GM12878 (cell line): ENCODE measurements around the gene PANX2. TPM values are rescaled to one million over a fixed set of nuclear protein-coding genes. Genes with fewer than 3 reads are reported as not detected.
A peak's percentile ranks its signal among the peaks of the same experiment; 100 is the strongest.

Source experiments
- ATAC-seq: fragments of 200-7000 bp; cut with Tn5 transposase; 3 replicates; pipeline ENCODE4 v1.9.1; 2020; ENCODE audit warnings: mild to moderate bottlenecking, moderate library complexity
- BruUV-seq: library from RNA; stranded (reverse); fragments of 400-500 nt; replicated peaks from 2 replicates; lab custom pipeline; 2021; lab: Mats Ljungman, UMichigan
- CTCF ChIA-PET: fragments of 300-600 bp; sonication (Branson Sonifier 250); formaldehyde crosslinking; extraction: SDS; loops from one replicate; lab custom pipeline; 2021; ENCODE audit warnings: inconsistent platforms; lab: Yijun Ruan, JAX
- POLR2A ChIA-PET: fragments of 350-600 bp; formaldehyde crosslinking; extraction: SDS; loops from one replicate; lab custom pipeline; 2021; ENCODE audit warnings: inconsistent platforms; lab: Charles Lee
- RAD21 ChIA-PET: fragments of 300-600 bp; sonication (Branson Sonifier 250); formaldehyde crosslinking; loops from one replicate; lab custom pipeline; 2023; ENCODE audit warnings: antibody characterized with exemption; ENCODE audit not compliant: unreplicated experiment; lab: Charles Lee
- SMC1A ChIA-PET: fragments of 300-600 bp; sonication (Branson Sonifier 250); formaldehyde crosslinking; loops from one replicate; lab custom pipeline; 2023; ENCODE audit not compliant: unreplicated experiment, uncharacterized antibody; lab: Charles Lee
- DNase-seq: peaks from one replicate; pipeline ENCODE4 v3.0.0-alpha.2; 2011; ENCODE audit warnings: low read depth, low spot score
- FAIRE-seq: peaks from 3 replicates; lab custom pipeline; 2011; peaks lifted over from hg19 to GRCh38; lab: Jason Lieb, UNC
- H2AFZ ChIP-seq: 2 replicates; pipeline ENCODE4 v1.6.0; 2011; ENCODE audit warnings: low read depth, low read length, control low read depth; ENCODE audit not compliant: control insufficient read depth
- H3K27ac ChIP-seq: 2 replicates; pipeline ENCODE4 v1.5.1; 2011; ENCODE audit warnings: control low read depth; ENCODE audit not compliant: control insufficient read depth, insufficient read depth
- H3K27me3 ChIP-seq, 2 experiments: replicated peaks in 1 of 2; 2 replicates each; pipeline versions ENCODE4 v1.6.0 to v1.6.1; 2011; ENCODE audit warnings: low read length in 1 of 2; ENCODE audit not compliant: control insufficient read depth in 2 of 2, insufficient read depth in 2 of 2
- H3K36me3 ChIP-seq, 2 experiments: 2 replicates each; pipeline ENCODE4 v1.5.1; 2011; ENCODE audit warnings: low read length in 1 of 2; ENCODE audit not compliant: control insufficient read depth in 2 of 2, insufficient read depth in 2 of 2
- H3K4me1 ChIP-seq: 2 replicates; pipeline ENCODE4 v1.6.1; 2011; ENCODE audit warnings: mild to moderate bottlenecking, low read length, moderate library complexity, mixed read lengths; ENCODE audit not compliant: control insufficient read depth, insufficient read depth
- H3K4me2 ChIP-seq: 2 replicates; pipeline ENCODE4 v1.6.0; 2011; ENCODE audit warnings: control low read depth; ENCODE audit not compliant: control insufficient read depth, insufficient read depth
- H3K4me3 ChIP-seq: fragments of 200-600 bp; sonication (generic); 2 replicates; pipeline ENCODE4 v1.5.1; 2016
- H3K79me2 ChIP-seq: 2 replicates; pipeline ENCODE4 v1.6.0; 2011; ENCODE audit warnings: low read length; ENCODE audit not compliant: control insufficient read depth, insufficient read depth
- H3K9ac ChIP-seq: 2 replicates; pipeline ENCODE4 v1.8.0; 2011; ENCODE audit warnings: low read length, control low read depth, mixed read lengths; ENCODE audit not compliant: control insufficient read depth, insufficient read depth
- H3K9me3 ChIP-seq: replicated peaks from 3 replicates; pipeline ENCODE4 v1.5.1; 2011; ENCODE audit warnings: mild to moderate bottlenecking, low read length; ENCODE audit not compliant: control insufficient read depth, insufficient read depth
- H4K20me1 ChIP-seq: 2 replicates; pipeline ENCODE4 v1.6.0; 2011; ENCODE audit not compliant: control insufficient read depth, insufficient read depth
- POLR2A ChIP-seq: IDR thresholded peaks from 2 replicates; pipeline ENCODE4 v1.6.1; 2011; ENCODE audit warnings: low read depth, mild to moderate bottlenecking, low read length
- WRNIP1 ChIP-seq: IDR thresholded peaks from 2 replicates; pipeline ENCODE4 v1.6.1; 2011; ENCODE audit warnings: low read depth, low read length, improper control_type of control experiment, borderline replicate concordance
- ZBTB11 ChIP-seq: fragments of 450-650 bp; formaldehyde crosslinking; IDR thresholded peaks from 2 replicates; pipeline ENCODE4 v1.5.0; 2022; ENCODE audit warnings: mild to moderate bottlenecking, missing genetic modification characterization
- WGBS: methylation state at CpG from one replicate; pipeline ENCODE4 v1.1.6; 2016; ENCODE audit warnings: low lambda C conversion rate; ENCODE audit not compliant: insufficient replicate concordance, insufficient coverage; ENCODE audit errors: missing lambda C conversion rate; 5-methylcytosine and 5-hydroxymethylcytosine counted together
- in situ Hi-C: fragments of 300-500 bp; cut with MboI; formaldehyde crosslinking; loops from 9 replicates; pipeline ENCODE4 v1.14.3; 2018; ENCODE audit warnings: mixed read lengths
- intact Hi-C: fragments of 100-400 bp; cut with micrococcal nuclease; formaldehyde crosslinking; loops from one replicate; pipeline ENCODE4 v1.14.2; 2022; ENCODE audit not compliant: unreplicated experiment
- polyA plus RNA-seq, 11 experiments: library from polyadenylated mRNA; depleted of rRNA in 4 of 11; unstranded in 6 of 11; stranded (reverse) in 5 of 11; fragments of >200 nt; fragmentation: Nextera tagmentation in 4 of 11; fragmentation: Illumina TruSeq in 1 of 11; extraction: Ambion mirVana in 4 of 11; extraction: Trizol in 1 of 11; gene quantifications; 1 replicate in 1 of 11; 2 replicates in 10 of 11; pipeline versions ENCODE4 v1.2.1 to v1.2.3, GENCODE V29; 2011 to 2016; ENCODE audit warnings: inconsistent platforms in 2 of 11, missing spikeins in 2 of 11, low read depth in 1 of 11
- total RNA-seq, 4 experiments: library from RNA; depleted of rRNA in 3 of 4; stranded (reverse); fragments of >200 nt in 3 of 4; fragmentation: Illumina TruSeq in 1 of 4; extraction: Trizol in 1 of 4; gene quantifications; 2 replicates each; pipeline versions ENCODE4 v1.2.1 to v1.2.3, GENCODE V29; 2013 to 2021

PANX2 gene
- total and polyA plus RNA-seq, 10 of the 15 experiments (the other 5 are each of a cell fraction or from before 2014, with no cell fraction given): 0.04 to 0.44 (median 0.17) TPM; not detected in 5

- RAD21 ChIA-PET: no interaction called here
- no peak for DNase-seq
- ATAC-seq: no peak
- SMC1A ChIA-PET: no interaction called here
- WGBS: 80% methylated on average over 39 of the region's 43 CpGs
- in situ Hi-C loops (no loop called here), intact Hi-C loops (no loop called here)
- CTCF ChIA-PET: interaction anchor here (0.5 to 0.6 kb wide), 2 partner anchors 213 to 246 kb away, joined by 3 read pairs; no protein-coding TSS in a partner anchor
- no peak for FAIRE-seq
- H3K9me3 ChIP-seq: no peaks in the 10 kb centered on the region
- TF ChIP-seq POLR2A (peak; percentile 62), WRNIP1 (no peak), ZBTB11 (CRISPR knock-in tag) (no peak)
- H3K4me2 ChIP-seq: no peak overlapping the region
- POLR2A ChIA-PET: no interaction called here
- H2AFZ ChIP-seq: no peak overlapping the region
- H3K27me3 ChIP-seq: no peaks in the 10 kb centered on the region
- no peaks in the 10 kb centered on the region for H3K4me1 ChIP-seq
- no peaks in the 10 kb centered on the region; the same call in 1 of the 2 replicates for H3K79me2 ChIP-seq
- no peak overlapping the region for H3K4me3 ChIP-seq
- no peaks in the 10 kb centered on the region for H4K20me1 ChIP-seq
- no peak overlapping the region for H3K27ac ChIP-seq
- no TSS peak for BruUV-seq
- H3K36me3 ChIP-seq: peaks cover 20 to 61% of the 10 kb centered on the region in 2 experiments; a peak in 3 of 4 replicates
- H3K9ac ChIP-seq: no peak overlapping the region
Measured at GRCh38 chr22:50218153-50218995, 47.8 kb downstream of the PANX2 start.
